ENCODE measurements around the gene SACM1L. TPM values are rescaled to one million over a fixed set of nuclear protein-coding genes. Genes with fewer than 3 reads are reported as not detected.
A peak's percentile ranks its signal among the peaks of the same experiment; 100 is the strongest.

Gene SACM1L
- total RNA-seq, 2 donors from 2014 or later = 25.1 to 49.5 TPM

DNA sequence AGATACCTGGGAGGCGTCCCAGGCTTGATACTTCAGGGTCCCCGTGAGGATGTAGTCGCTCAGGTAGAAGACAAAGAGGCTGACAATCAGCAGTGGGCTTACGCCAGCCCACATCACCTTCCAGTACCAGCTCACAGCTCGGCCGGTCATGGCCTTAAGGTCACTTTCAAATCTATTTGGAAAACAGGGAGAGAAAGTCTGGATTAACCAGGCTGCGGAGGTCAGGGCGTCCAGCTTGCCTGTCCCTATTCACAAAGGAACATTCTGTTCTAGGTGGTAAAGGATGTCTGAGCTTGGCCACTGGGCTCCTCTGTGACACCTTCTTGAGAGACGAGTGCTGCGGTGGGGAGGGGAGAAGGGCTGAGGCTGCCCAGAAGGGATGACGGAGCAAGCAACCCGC, 70.7 kb downstream of the SACM1L start:
- Histone ChIP-seq H3K4me1 (peaks cover 14% of the 10 kb centered on the region), H3K9me3 (no peaks in the 10 kb centered on the region), H3K4me3 (no peak overlapping the region), H3K36me3 (replicated peaks in 1 of 2; ENCODE audit: insufficient read depth in 1 of 2, low read depth in 2 of 2) (no peaks in the 10 kb centered on the region), H3K27ac (no peak overlapping the region), H3K27me3 (no peaks in the 10 kb centered on the region)
- WGBS, 2 donors = 68 to 81% methylated on average over 8 to 12 of the region's 12 CpGs
- ATAC-seq (no peak), DNase-seq (no peak)
- intact Hi-C loops (cut with DNase I) = loop anchor here (10.0 kb wide), 2 partner anchors 175 to 325 kb away; no protein-coding TSS in a partner anchor
- no peak for TF ChIP-seq POLR2A (IDR thresholded peaks at IDR 0.05)
- no peak for TF ChIP-seq CTCF (IDR thresholded peaks at IDR 0.05)

- Histone ChIP-seq H3K4me3 (no peak overlapping the region), H3K4me1 (peaks cover 14% of the 10 kb centered on the region), H3K27ac (no peak overlapping the region), H3K36me3 (replicated peaks in 1 of 2; ENCODE audit: insufficient read depth in 1 of 2, low read depth in 2 of 2) (no peaks in the 10 kb centered on the region), H3K9me3 (no peaks in the 10 kb centered on the region), H3K27me3 (no peaks in the 10 kb centered on the region)
- intact Hi-C loops (cut with DNase I) = loop anchor here (10.0 kb wide), 1 partner anchor 324 kb away; no protein-coding TSS in a partner anchor
- ATAC-seq (peak; percentile 89), DNase-seq (peak; percentile 56 to 74 (median 64))
- WGBS, 2 donors = 29% methylated on average over 12 to 13 of the region's 14 CpGs
- TF ChIP-seq POLR2A (IDR thresholded peaks at IDR 0.05) (no peak), CTCF (IDR thresholded peaks at IDR 0.05) (peak; percentile 67 to 81 (median 79))
Measured at GRCh38 chr3:45760878-45761711, 71.9 kb downstream of the SACM1L start.

- TF ChIP-seq POLR2A (IDR thresholded peaks at IDR 0.05) = no peak
- no peak for TF ChIP-seq CTCF (IDR thresholded peaks at IDR 0.05)
- intact Hi-C loops (cut with DNase I) = loop anchor here (10.0 kb wide), 1 partner anchor 323 kb away; no protein-coding TSS in a partner anchor
- no peak for ATAC-seq
Measured at GRCh38 chr3:45761831-45762230, 72.6 kb downstream of the SACM1L start.

GRCh38 chr3:45762647-45763302, 73.6 kb downstream of the SACM1L start:
- H3K4me1 ChIP-seq = peaks cover 14% of the 10 kb centered on the region
- DNase-seq = no peak
- ATAC-seq = no peak
- 77 to 83% methylated on average over 16 to 19 of the region's 19 CpGs for WGBS, 2 donors
- H3K27ac ChIP-seq = no peak overlapping the region
- H3K27me3 ChIP-seq = no peaks in the 10 kb centered on the region
- intact Hi-C loops (cut with DNase I) = loop anchor here (10.0 kb wide), 1 partner anchor 322 kb away; no protein-coding TSS in a partner anchor
- H3K4me3 ChIP-seq = no peak overlapping the region
- H3K36me3 ChIP-seq (replicated peaks in 1 of 2; ENCODE audit: insufficient read depth in 1 of 2, low read depth in 2 of 2) = no peaks in the 10 kb centered on the region
- H3K9me3 ChIP-seq = no peaks in the 10 kb centered on the region
- TF ChIP-seq CTCF (IDR thresholded peaks at IDR 0.05) = no peak
- TF ChIP-seq POLR2A (IDR thresholded peaks at IDR 0.05) = no peak

More at GRCh38 chr3:45761831-45762230, 72.6 kb downstream of the SACM1L start:
- no peaks in the 10 kb centered on the region for H3K9me3 ChIP-seq
- DNase-seq = no peak
- no peak overlapping the region for H3K27ac ChIP-seq
- peaks cover 14% of the 10 kb centered on the region for H3K4me1 ChIP-seq
- 83 to 86% methylated on average over 8 to 9 of the region's 10 CpGs for WGBS, 2 donors
- no peaks in the 10 kb centered on the region for H3K27me3 ChIP-seq
- no peaks in the 10 kb centered on the region for H3K36me3 ChIP-seq (replicated peaks in 1 of 2; ENCODE audit: insufficient read depth in 1 of 2, low read depth in 2 of 2)
- no peak overlapping the region for H3K4me3 ChIP-seq

Data from body of pancreas (tissue), 4 donors.